ENCODE results near the gene CLCN7.
"Not testable (repeated sequence)": the region's sequence is repeated elsewhere in the genome, so short reads cannot be mapped to it uniquely, and the experiment has no call there.

CLCN7 gene

GRCh38 chr16:1443980-1444729, 30.7 kb downstream of the CLCN7 start, which contains the start of gene CCDC154:
Gene CCDC154 (minus strand): TSS chr16:1444556. CDS start chr16:1444322, 234 bp downstream.
- no peak for DNase-seq

GRCh38 chr16:1443403-1443973, 31.3 kb downstream of the CLCN7 start:
- DNase-seq, result no peak

GRCh38 chr16:1442697-1443096, 32.1 kb downstream of the CLCN7 start:
- DNase-seq, result no peak

GRCh38 chr16:1441391-1441829, 33.4 kb downstream of the CLCN7 start:
- no peak for DNase-seq

- DNase-seq, result not testable (repeated sequence)
Observed at GRCh38 chr16:1439699-1440074, 35.1 kb downstream of the CLCN7 start.

GRCh38 chr16:1439058-1439698, 35.6 kb downstream of the CLCN7 start:
- no peak for DNase-seq

GRCh38 chr16:1438229-1439057, 36.4 kb downstream of the CLCN7 start:
- DNase-seq, result no peak

GRCh38 chr16:1437606-1438005, 37.2 kb downstream of the CLCN7 start:
- DNase-seq, result no peak

- no peak for DNase-seq
Observed at GRCh38 chr16:1436731-1437355, 38.0 kb downstream of the CLCN7 start.

- no peak for DNase-seq
Observed at GRCh38 chr16:1435921-1436697, 38.7 kb downstream of the CLCN7 start.

- no peak for DNase-seq
Observed at GRCh38 chr16:1434644-1435592, 39.9 kb downstream of the CLCN7 start.

- DNase-seq, result no peak
Observed at GRCh38 chr16:1433756-1434155, 41.1 kb downstream of the CLCN7 start.

- no peak for DNase-seq
Observed at GRCh38 chr16:1433263-1433560, 41.6 kb downstream of the CLCN7 start.

- DNase-seq, result peak in 1 of 6 experiments; percentile 14
Observed at GRCh38 chr16:1432388-1433262, 42.2 kb downstream of the CLCN7 start.

- DNase-seq, result no peak
Observed at GRCh38 chr16:1431497-1432270, 43.1 kb downstream of the CLCN7 start.

GRCh38 chr16:1430759-1431496, 43.9 kb downstream of the CLCN7 start, which contains the start of gene PERCC1:
Gene PERCC1 (plus strand): TSS chr16:1431078. CDS start chr16:1432594, 1,516 bp downstream.
- no peak for DNase-seq

GRCh38 chr16:1430214-1430758, 44.5 kb downstream of the CLCN7 start:
- no peak for DNase-seq

- no peak for DNase-seq
Observed at GRCh38 chr16:1429631-1430030, 45.2 kb downstream of the CLCN7 start.

All from stimulated activated naive CD4-positive, alpha-beta T cell (primary cell).